ENCODE results near the gene SAMD13. TPM values are rescaled to one million over a fixed set of nuclear protein-coding genes. Genes with fewer than 3 reads are reported as not detected.

The SAMD13 gene, protein sequence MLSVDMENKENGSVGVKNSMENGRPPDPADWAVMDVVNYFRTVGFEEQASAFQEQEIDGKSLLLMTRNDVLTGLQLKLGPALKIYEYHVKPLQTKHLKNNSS
- total RNA-seq (2014; rRNA removed; shearing (Covaris generic)): 3.4 and 5.9 TPM in 2 replicates
- 2.3 and 3.8 TPM in 2 replicates for polyA plus RNA-seq (2015; cell fraction: cytosol; rRNA removed)
- 3.6 and 4.7 TPM in 2 replicates for polyA plus RNA-seq (2015; cell fraction: nucleus; rRNA removed)

DNA sequence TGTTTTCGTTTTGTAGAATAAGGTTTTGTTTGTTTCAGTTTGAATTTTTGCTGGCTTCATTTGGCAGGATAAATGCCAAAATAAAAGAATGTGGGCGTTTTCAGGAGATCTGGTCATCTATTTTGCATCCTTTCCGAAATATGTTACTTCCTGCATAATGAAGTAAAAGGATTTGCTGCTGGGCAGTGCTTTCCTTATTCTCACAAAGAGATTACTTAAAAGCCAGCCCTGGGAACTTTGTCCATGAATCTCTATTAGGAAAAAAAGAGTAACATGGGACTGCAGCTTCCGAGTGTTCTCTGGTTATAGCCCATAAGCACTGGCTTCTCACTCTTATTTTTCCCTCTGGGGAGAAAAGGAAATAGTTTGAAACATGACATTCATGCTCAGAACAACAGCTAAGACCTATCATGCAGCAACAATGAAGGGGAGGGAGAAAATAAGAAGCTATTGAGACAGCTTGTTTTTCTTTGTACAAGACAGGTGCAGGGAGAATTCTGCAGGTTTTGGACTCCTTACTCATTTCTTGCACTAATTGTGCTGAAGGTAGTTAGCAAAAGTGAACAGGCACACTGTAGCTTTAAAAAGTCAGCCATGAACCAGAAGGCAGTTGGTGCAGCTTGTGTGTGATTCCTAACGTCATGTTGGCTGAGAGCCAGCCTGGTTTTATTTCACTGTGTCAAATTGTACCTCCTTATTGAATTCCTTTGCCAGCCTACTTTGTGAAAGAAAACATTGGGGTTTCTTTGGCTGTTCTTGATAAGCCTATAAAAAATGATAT lies at the start of gene SAMD13:
SAMD13 (plus strand) TSS at position 705 of the 781 bp plus-strand sequence. CDS start 1,527 bp downstream, outside the sequence.
- in situ Hi-C loops (cut with HindIII; ENCODE audit: low pct_unique_long_range_greater_than_20kb, low sequenced_read_pairs): no loop called here
- peak; percentile 81 for DNase-seq (ENCODE audit: low read depth, low spot score)

DNA sequence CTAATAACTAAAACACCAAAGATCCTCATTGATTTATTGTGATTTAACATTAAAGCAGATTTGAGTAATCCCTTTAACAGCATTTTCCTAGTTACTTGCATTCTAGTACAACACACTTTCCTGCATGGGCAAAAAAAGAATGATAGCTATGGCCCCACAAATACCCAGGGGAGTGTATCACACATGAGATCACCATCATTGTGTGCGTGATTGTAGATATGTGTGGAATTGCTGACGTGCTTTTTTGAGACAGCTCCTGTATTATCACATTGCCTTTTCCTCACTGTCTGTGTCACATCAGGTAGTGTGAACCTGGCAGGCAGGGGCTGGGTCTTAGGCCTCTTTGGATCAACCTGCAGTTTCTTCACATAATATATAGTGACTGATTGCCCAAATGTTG lies 48.5 kb upstream of the SAMD13 start:
- DNase-seq (ENCODE audit: low read depth, low spot score): no peak
- in situ Hi-C loops (cut with HindIII; ENCODE audit: low pct_unique_long_range_greater_than_20kb, low sequenced_read_pairs): no loop called here

DNA sequence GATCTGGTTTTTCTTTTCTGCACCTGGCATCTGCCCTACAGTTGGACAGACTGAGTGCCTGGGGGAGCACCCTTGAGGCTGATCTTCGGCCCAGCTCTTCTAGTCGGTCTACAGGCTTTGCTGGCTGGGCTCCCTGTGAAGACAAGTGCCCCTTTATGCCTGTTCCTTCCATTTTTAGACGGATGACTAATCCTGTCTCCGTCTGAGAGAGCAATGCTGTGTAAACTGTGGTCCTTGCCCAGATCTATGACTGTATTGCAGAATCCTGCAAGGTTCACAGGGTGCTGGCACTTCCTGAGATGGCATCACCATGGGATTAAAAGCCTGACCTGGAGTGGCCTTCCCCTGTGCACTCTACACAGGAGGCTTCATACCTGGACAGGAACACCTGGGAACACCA lies 47.6 kb upstream of the SAMD13 start:
- peak; percentile 90 for DNase-seq (ENCODE audit: low read depth, low spot score)
- in situ Hi-C loops (cut with HindIII; ENCODE audit: low pct_unique_long_range_greater_than_20kb, low sequenced_read_pairs): no loop called here

DNA sequence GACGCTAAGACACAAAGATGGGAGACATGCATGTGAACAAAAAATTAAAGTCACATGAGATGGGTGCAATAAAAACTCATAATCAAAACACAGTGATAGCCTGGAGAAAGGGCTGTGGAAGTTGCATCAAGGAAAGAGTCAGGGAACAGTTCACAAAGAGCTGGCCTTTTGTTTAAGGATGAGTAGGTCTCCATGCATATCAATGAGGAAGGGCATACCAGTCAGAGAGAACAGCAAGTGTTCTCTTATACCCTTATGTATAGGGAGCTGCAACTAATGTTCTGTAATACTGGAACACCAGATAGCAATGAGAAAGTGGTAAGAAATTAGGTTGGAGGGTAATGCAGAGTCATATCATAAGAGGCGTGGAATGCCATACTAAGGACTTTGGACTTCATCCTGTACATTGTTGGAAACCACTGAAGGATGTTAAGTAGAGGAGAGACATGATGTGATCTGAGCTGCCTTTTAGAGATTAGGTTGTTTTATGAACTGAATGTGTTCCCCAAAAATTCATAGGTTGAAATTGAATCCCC lies 46.7 kb upstream of the SAMD13 start:
- DNase-seq (ENCODE audit: low read depth, low spot score): no peak
- in situ Hi-C loops (cut with HindIII; ENCODE audit: low pct_unique_long_range_greater_than_20kb, low sequenced_read_pairs): no loop called here

DNA sequence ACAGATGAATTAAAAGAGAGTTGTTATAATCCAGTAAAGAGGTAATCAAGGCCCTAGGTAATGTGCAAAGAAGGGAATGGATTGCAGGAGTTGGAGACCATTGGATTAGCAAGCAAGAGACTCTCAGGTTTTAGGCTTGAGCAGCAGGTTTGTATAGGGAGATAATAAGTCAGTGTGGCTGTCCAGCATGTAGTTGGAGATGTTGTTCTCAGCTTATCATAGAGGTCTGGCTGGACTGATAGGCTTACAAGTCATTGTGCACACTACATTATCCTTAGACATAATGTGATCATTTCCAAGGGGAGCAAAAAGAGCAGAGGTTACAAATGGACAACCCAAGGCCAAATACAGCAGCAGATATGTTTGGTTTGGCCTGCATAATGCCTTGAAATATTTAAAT lies 45.9 kb upstream of the SAMD13 start:
- DNase-seq (ENCODE audit: low read depth, low spot score): no peak
- in situ Hi-C loops (cut with HindIII; ENCODE audit: low pct_unique_long_range_greater_than_20kb, low sequenced_read_pairs): no loop called here

DNA sequence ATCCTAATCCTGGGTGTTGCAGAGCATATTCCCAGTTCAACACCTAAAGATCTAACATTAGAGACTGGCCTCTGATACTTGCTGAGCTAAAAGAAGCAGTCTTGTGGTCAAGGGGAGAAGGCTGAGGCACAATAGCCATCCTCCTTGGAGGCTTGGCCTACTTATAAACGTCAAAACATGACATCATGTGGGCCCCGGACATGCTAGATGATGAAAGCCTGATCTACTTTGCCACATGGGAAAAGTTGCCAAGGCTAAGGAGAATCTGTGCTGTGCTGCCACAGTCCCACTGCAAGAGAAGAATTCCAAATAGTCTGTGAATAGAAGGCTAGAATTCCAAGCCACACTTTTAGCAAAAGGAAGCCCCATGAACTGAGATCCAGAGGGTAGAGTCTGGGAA lies 43.9 kb upstream of the SAMD13 start:
- DNase-seq (ENCODE audit: low read depth, low spot score): no peak
- in situ Hi-C loops (cut with HindIII; ENCODE audit: low pct_unique_long_range_greater_than_20kb, low sequenced_read_pairs): no loop called here

DNA sequence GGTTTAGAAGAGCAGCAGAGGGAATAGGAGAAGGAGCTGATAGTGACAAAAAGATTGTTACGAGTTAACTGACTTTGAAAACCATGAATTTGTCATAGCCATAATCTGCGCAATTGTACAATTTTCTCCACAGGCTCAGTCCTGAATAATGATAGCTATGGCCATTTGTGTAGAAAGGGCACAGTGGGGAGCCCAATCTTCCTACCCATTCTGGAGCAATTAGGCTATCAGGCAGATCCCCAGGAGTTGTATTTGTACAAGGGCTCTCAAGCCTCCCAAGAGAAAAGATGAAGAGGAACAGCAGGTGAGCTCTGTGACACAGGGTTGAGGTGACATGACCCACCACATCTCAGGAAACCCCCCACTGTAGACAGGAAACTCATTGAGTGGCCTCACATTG lies 42.1 kb upstream of the SAMD13 start:
- in situ Hi-C loops (cut with HindIII; ENCODE audit: low pct_unique_long_range_greater_than_20kb, low sequenced_read_pairs): no loop called here
- no peak for DNase-seq (ENCODE audit: low read depth, low spot score)

DNA sequence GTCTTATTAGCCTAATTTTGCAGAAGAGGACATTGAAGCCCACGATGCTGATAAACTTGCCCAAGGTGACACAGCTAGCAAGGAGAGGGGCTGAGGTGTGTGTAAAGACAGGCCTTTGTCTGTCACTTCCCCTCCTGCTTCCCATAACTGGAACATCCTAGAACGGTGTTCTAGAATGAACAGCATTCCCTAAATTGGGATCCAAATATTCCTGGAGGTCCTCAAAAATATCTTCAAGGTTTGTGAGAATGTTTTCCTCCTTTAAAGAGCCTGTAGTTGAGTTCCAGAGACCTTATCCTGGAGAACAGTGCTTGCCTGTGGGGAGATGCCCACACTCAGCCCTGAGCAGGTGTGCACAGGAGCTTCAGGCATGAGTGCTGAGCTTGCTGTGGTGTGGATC lies 41.5 kb upstream of the SAMD13 start:
- no peak for DNase-seq (ENCODE audit: low read depth, low spot score)
- in situ Hi-C loops (cut with HindIII; ENCODE audit: low pct_unique_long_range_greater_than_20kb, low sequenced_read_pairs): no loop called here

DNA sequence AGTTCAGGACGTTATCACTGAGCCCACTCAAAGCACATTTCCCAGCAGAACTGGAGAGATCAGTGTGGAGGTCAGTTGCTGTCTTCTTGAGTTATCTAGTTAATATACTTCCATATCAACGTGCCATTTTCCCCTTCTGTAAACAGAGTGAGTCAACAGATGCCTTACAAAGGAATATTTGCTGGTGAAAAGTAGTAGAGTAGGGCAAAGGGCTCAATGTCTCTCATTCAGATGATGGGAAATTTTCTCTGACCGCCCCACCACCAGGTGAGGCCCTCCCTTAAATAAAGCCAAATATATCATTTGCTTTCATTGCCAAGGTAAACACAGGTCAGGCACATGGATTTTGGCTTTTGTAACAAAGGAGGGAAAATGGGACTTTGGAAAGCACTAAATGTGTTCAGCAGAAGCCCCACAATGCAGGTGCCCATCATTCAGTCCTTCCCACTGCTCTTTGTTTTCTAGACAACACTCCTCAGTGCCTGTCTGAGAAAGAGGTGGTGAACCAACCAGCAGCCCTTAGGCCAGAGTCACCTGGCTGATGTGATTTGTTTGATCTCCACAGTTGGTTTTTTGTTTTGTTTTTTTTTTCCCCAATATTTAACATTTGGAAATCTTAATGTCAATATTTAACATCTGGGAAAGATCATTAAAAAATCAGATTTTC lies 40.5 kb upstream of the SAMD13 start:
- in situ Hi-C loops (cut with HindIII; ENCODE audit: low pct_unique_long_range_greater_than_20kb, low sequenced_read_pairs): no loop called here
- DNase-seq (ENCODE audit: low read depth, low spot score): no peak

DNA sequence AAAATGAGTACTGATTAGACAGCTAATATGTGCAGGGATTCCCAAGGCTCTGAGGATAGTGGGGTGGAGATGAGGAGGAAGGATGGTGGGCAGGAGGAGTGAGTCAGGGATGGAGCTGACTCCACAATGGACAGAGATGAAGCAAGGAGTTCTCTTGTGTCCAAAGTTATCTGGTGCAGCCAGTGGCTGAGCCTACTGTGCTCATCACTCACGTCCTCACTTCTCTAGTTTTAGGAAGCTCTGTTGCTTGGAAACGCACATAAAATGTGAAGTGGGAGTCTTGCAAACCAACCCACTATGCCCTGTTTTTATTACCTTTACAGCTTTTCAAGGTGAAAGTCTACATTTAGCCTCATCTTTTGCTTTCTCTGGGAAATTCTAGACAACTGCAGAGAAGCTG lies 36.5 kb upstream of the SAMD13 start:
- in situ Hi-C loops (cut with HindIII; ENCODE audit: low pct_unique_long_range_greater_than_20kb, low sequenced_read_pairs): no loop called here
- DNase-seq (ENCODE audit: low read depth, low spot score): no peak

DNA sequence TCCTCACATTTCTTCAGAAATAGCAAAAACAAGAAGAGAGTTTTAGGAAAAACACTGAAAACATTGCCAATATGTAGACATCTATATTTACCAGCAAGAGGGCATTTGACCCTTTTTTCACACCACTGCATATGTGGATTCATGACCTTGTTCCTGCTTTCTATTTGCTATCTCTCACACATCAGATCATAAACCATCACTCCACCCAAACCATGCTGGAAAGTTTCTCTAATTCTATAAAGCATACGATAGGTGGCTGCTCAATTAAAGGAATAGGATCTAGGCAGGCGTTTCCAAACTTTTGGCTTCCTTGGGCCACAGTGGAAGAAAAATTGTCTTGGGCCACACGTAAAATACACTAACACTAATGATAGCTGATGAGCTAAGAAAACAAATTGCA lies 35.6 kb upstream of the SAMD13 start:
- in situ Hi-C loops (cut with HindIII; ENCODE audit: low pct_unique_long_range_greater_than_20kb, low sequenced_read_pairs): no loop called here
- no peak for DNase-seq (ENCODE audit: low read depth, low spot score)

DNA sequence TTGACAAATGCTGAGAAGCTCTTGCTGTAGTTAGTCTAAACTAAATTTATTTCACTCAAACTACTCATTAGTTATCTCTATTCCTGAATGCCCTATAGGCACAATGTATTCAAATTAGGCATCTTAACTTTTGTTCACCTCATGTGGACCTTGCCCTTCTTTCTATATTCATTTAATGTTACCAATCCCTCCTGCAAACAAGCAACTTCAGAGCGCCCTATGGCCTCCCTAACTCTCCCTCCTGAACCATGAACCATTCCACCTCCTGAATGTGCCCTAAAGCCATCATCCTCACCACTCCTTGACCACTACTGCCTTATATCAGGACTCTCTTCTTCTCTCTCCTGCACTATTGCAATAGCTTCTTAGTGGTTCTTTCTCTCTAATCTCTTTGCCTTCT lies 34.8 kb upstream of the SAMD13 start:
- in situ Hi-C loops (cut with HindIII; ENCODE audit: low pct_unique_long_range_greater_than_20kb, low sequenced_read_pairs): no loop called here
- no peak for DNase-seq (ENCODE audit: low read depth, low spot score)

DNA sequence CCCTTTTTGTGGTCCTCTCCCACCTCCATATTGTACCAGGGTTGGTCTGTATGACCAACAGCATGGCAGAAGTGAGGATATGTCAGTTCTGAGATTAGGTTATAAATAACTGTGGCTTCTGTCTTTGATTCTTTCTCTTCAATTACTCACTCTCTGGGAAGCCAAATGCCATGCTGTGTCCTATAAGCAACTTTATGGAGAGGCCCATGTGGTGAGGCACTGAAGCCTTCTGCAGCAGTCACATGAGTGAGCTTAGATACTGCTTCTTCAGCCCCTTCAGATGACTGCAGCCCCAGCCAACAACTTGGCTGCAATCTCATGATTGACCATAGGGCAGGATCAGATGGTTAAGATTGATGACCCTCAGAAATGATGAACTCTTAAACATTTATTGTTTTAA lies 34.0 kb upstream of the SAMD13 start:
- peak; percentile 39 for DNase-seq (ENCODE audit: low read depth, low spot score)
- in situ Hi-C loops (cut with HindIII; ENCODE audit: low pct_unique_long_range_greater_than_20kb, low sequenced_read_pairs): no loop called here

DNA sequence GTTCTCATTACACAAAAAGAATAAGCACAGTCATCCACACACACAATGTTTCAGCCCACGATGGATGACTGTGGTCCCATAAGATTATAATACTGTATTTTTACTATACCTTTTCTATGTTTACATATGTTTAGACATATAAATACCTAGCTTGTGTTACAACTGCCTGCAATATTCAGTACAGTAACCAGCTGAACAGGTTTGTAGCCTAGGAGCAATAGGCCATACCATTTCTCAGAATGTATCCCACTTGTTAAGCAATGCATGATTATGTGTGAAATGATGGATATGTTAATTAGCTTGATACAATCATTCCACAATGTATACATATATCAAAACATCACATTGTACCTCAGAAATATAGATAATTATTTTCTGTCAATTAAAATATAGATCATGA lies 33.2 kb upstream of the SAMD13 start:
- in situ Hi-C loops (cut with HindIII; ENCODE audit: low pct_unique_long_range_greater_than_20kb, low sequenced_read_pairs): no loop called here

DNA sequence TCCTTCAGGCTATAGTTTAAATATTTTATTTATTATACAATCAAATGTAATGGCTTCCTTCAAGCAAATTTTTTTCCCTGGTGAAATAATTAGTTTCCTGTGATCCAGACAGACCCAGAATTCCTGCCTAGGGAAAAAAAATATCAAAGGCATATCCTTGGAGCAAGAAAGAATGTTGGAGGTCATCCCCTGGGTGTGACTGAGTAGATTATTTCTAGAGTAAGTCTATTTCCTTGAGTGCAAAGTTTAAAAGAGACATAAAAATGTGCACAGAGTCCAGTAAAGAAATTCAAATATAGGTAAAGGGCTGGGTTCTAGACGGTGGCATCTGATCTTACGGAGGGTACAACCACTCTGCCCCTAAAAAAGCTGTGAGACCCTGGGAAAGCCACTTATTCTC lies 32.2 kb upstream of the SAMD13 start:
- in situ Hi-C loops (cut with HindIII; ENCODE audit: low pct_unique_long_range_greater_than_20kb, low sequenced_read_pairs): no loop called here
- no peak for DNase-seq (ENCODE audit: low read depth, low spot score)

More for the DNA sequence above, 33.2 kb upstream of the SAMD13 start:
- DNase-seq (ENCODE audit: low read depth, low spot score): no peak

DNA sequence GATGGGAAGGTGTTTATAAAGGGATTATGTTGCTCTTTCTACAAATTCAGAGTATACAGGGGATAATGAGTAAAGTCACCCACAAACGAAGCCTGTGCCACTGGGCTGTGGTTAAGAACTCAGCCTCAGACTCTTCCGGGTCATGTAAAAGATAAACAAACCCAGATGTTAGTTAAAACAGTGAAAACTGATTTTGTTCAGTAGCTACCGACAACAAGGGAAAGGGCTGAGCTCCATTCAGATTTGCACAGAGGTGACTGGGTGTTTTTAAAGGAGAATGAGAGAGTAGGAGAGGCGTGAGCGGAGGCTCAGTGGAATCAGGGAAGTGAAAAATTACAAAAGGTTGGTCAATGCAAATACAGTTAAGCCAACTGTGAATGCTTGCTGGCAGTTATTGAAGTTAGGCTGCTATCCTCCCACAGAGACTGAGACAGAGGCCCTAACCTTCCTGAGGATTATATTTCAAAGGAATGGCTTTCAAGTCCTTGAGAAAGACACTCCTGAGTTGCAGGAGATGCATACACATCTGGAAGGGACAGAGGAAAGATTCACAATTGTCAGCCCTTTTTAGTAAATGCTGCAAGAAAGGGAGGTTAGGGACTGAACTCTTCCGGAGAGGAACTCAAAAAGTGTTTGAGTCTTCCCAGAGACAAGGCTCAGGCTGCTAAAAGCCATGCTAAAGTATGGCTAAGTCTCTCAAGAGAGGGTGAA lies 29.9 kb upstream of the SAMD13 start:
- no peak for DNase-seq (ENCODE audit: low read depth, low spot score)
- in situ Hi-C loops (cut with HindIII; ENCODE audit: low pct_unique_long_range_greater_than_20kb, low sequenced_read_pairs): no loop called here

DNA sequence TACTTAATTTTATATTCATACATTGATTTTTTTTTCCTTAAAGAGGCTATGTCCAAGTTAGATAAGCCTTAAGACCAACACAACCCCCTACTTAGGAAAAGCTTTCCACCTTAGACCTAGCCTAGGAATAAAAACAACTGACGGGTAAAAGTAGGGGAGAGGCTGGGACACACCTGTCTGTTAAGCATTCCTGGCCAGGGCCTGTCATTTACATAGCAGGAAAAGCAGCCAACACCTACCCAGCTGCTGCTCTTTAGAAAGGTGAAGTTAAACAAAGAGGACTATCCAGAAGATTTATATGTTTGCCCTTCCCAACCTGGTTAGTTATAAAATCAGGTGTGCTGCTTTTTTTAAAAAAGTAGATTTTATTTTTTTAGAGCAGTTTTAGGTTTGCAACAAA lies 29.1 kb upstream of the SAMD13 start:
- no peak for DNase-seq (ENCODE audit: low read depth, low spot score)
- in situ Hi-C loops (cut with HindIII; ENCODE audit: low pct_unique_long_range_greater_than_20kb, low sequenced_read_pairs): no loop called here
